ENCODE measurements around the gene ZNF468.
"Not testable (repeated sequence)": the region's sequence is repeated elsewhere in the genome, so short reads cannot be mapped to it uniquely, and the experiment has no call there.

DNA sequence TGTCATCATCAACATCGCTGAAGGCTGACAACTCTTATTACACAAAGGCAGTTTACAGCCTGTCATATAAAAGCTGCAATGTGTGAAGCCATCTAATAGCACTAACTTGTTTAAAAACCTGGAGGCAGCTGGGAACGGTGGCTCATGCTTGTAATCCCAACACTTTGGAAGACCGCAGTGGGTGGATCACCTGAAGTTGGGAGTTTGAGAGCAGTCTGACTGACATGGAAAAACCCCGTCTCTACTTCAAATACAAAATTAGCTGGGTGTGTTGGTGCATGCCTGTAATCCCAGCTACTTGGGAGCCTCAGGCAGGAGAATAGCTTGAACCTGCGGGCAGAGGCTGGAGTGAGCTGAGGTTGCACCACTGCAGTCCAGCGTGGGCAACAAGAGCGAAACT, 27.6 kb downstream of the ZNF468 start:
- not testable (repeated sequence) for TF ChIP-seq POLR2A (IDR thresholded peaks at IDR 0.05)
- TF ChIP-seq, protein P1, sequence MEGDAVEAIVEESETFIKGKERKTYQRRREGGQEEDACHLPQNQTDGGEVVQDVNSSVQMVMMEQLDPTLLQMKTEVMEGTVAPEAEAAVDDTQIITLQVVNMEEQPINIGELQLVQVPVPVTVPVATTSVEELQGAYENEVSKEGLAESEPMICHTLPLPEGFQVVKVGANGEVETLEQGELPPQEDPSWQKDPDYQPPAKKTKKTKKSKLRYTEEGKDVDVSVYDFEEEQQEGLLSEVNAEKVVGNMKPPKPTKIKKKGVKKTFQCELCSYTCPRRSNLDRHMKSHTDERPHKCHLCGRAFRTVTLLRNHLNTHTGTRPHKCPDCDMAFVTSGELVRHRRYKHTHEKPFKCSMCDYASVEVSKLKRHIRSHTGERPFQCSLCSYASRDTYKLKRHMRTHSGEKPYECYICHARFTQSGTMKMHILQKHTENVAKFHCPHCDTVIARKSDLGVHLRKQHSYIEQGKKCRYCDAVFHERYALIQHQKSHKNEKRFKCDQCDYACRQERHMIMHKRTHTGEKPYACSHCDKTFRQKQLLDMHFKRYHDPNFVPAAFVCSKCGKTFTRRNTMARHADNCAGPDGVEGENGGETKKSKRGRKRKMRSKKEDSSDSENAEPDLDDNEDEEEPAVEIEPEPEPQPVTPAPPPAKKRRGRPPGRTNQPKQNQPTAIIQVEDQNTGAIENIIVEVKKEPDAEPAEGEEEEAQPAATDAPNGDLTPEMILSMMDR (IDR thresholded peaks at IDR 0.05), result not testable (repeated sequence)

All from vagina (tissue), 2 donors.